ENCODE data around the gene RNF26.

DNA sequence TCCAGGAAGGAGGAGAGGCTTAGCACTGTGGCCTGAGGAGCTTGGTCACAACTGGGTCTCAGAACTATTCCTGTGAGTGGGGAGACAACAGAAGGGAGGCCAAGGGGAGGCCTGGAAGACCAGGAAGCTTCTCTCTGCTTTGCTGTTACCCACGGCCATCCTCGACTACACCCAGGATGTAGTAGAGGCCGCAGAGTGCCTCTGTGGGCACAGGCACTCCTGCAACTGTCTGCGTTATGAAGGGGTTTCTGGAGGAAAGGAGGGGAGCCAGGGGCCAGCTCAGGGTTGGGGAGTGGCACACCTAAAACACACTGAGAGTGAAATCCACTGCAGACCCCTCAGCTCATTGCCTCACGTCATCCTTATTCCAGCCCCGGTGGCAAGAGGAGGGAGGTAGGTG lies 16.0 kb downstream of the RNF26 start:
- TF ChIP-seq, protein P1, sequence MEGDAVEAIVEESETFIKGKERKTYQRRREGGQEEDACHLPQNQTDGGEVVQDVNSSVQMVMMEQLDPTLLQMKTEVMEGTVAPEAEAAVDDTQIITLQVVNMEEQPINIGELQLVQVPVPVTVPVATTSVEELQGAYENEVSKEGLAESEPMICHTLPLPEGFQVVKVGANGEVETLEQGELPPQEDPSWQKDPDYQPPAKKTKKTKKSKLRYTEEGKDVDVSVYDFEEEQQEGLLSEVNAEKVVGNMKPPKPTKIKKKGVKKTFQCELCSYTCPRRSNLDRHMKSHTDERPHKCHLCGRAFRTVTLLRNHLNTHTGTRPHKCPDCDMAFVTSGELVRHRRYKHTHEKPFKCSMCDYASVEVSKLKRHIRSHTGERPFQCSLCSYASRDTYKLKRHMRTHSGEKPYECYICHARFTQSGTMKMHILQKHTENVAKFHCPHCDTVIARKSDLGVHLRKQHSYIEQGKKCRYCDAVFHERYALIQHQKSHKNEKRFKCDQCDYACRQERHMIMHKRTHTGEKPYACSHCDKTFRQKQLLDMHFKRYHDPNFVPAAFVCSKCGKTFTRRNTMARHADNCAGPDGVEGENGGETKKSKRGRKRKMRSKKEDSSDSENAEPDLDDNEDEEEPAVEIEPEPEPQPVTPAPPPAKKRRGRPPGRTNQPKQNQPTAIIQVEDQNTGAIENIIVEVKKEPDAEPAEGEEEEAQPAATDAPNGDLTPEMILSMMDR (IDR thresholded peaks at IDR 0.05; ENCODE audit: low read length), result no peak
- TF ChIP-seq EZH2 (IDR thresholded peaks at IDR 0.05; ENCODE audit: borderline replicate concordance, low read length), result no peak

All from OCI-LY1 (cell line).